Astrocyte (in vitro differentiated cells and primary cell): Measurements from ENCODE around the gene C12orf57. TPM values are rescaled to one million over a fixed set of nuclear protein-coding genes. Genes with fewer than 3 reads are reported as not detected.
A peak's percentile ranks its signal among the peaks of the same experiment; 100 is the strongest.

Source experiments
- DNase-seq: peaks from one replicate; pipeline ENCODE4 v3.0.0-alpha.2; 2010; ENCODE audit warnings: low read depth
- FAIRE-seq: peaks from 2 replicates; lab custom pipeline; 2011; peaks lifted over from hg19 to GRCh38; lab: Jason Lieb, UNC
- H2AFZ ChIP-seq: 2 replicates; pipeline ENCODE4 v1.6.0; 2012; ENCODE audit warnings: low read depth, low read length, inconsistent platforms
- H3K27ac ChIP-seq: 2 replicates; pipeline ENCODE4 v1.5.1; 2011; ENCODE audit warnings: low read depth, low read length, inconsistent platforms
- H3K27me3 ChIP-seq: 2 replicates; pipeline ENCODE4 v1.6.0; 2011; ENCODE audit warnings: low read length, inconsistent platforms; ENCODE audit not compliant: insufficient read depth
- H3K36me3 ChIP-seq: 2 replicates; pipeline ENCODE4 v1.5.1; 2011; ENCODE audit warnings: low read length, inconsistent platforms; ENCODE audit not compliant: insufficient read depth
- H3K4me1 ChIP-seq: 2 replicates; pipeline ENCODE4 v1.5.1; 2011; ENCODE audit warnings: low read length, inconsistent platforms; ENCODE audit not compliant: insufficient read depth
- H3K4me2 ChIP-seq: 2 replicates; pipeline ENCODE4 v1.6.0; 2012; ENCODE audit warnings: low read length, inconsistent platforms
- H3K4me3 ChIP-seq: 2 replicates; pipeline ENCODE4 v1.5.1; 2011; ENCODE audit warnings: low read depth, mild to moderate bottlenecking, low read length, inconsistent platforms; ENCODE audit not compliant: insufficient read depth
- H3K79me2 ChIP-seq: 2 replicates; pipeline ENCODE4 v1.6.0; 2012; ENCODE audit warnings: mild to moderate bottlenecking, low read length, inconsistent platforms; ENCODE audit not compliant: insufficient read depth
- H3K9ac ChIP-seq: 2 replicates; pipeline ENCODE4 v1.6.0; 2012; ENCODE audit warnings: mild to moderate bottlenecking, low read length, inconsistent platforms
- H3K9me3 ChIP-seq: 2 replicates; pipeline ENCODE4 v1.5.1; 2012; ENCODE audit warnings: low read depth, mild to moderate bottlenecking, low read length, inconsistent platforms; ENCODE audit not compliant: insufficient read depth
- H4K20me1 ChIP-seq: 2 replicates; pipeline ENCODE4 v1.6.0; 2012; ENCODE audit warnings: low read length, inconsistent platforms; ENCODE audit not compliant: insufficient read depth
- H3K27ac Mint-ChIP-seq: one replicate; pipeline ENCODE4 v1.8.0; 2021; ENCODE audit warnings: mild to moderate bottlenecking, mixed read lengths; ENCODE audit not compliant: unreplicated experiment
- H3K27me3 Mint-ChIP-seq: one replicate; pipeline ENCODE4 v1.8.0; 2021; ENCODE audit warnings: low read depth, mixed read lengths; ENCODE audit not compliant: unreplicated experiment
- H3K36me3 Mint-ChIP-seq: one replicate; pipeline ENCODE4 v1.8.0; 2021; ENCODE audit warnings: low read depth, mixed read lengths; ENCODE audit not compliant: unreplicated experiment
- H3K4me1 Mint-ChIP-seq: one replicate; pipeline ENCODE4 v1.8.0; 2021; ENCODE audit warnings: low read depth, mixed read lengths; ENCODE audit not compliant: unreplicated experiment
- H3K4me3 Mint-ChIP-seq: one replicate; pipeline ENCODE4 v1.8.0; 2021; ENCODE audit warnings: mild to moderate bottlenecking, moderate library complexity, mixed read lengths; ENCODE audit not compliant: unreplicated experiment
- H3K9me3 Mint-ChIP-seq: one replicate; pipeline ENCODE4 v1.8.0; 2021; ENCODE audit warnings: mild to moderate bottlenecking, mixed read lengths; ENCODE audit not compliant: unreplicated experiment
- CTCF ChIP-seq: IDR thresholded peaks from 2 replicates; pipeline ENCODE4 v1.5.1; 2011; ENCODE audit warnings: low read depth, mild to moderate bottlenecking, inconsistent platforms, low read length, moderate library complexity; ENCODE audit not compliant: insufficient read depth
- EZH2 ChIP-seq: IDR thresholded peaks from 2 replicates; pipeline ENCODE4 v1.6.1; 2012; ENCODE audit warnings: mild to moderate bottlenecking, low read length, inconsistent platforms; ENCODE audit not compliant: insufficient read depth
- total RNA-seq: library from RNA; stranded (reverse); gene quantifications from 2 replicates; pipeline ENCODE4 v1.2.1, GENCODE V29; 2021

Gene C12orf57
- total RNA-seq, 1 donor from 2014 or later = 117 TPM

GRCh38 chr12:6923851-6924250 lies 20.0 kb upstream of the C12orf57 start:
- Mint-ChIP-seq H3K9me3 (no peaks in the 10 kb centered on the region), H3K27me3 (no peaks in the 10 kb centered on the region), H3K4me3 (no peak overlapping the region), H3K4me1 (peaks cover 35% of the 10 kb centered on the region), H3K27ac (no peak overlapping the region), H3K36me3 (peaks cover 14% of the 10 kb centered on the region)
- no peak overlapping the region for H2AFZ ChIP-seq
- peaks cover 29% of the 10 kb centered on the region for H3K4me1 ChIP-seq
- H3K4me3 ChIP-seq = no peak overlapping the region
- TF ChIP-seq CTCF = no peak
- TF ChIP-seq EZH2 = no peak
- no peak overlapping the region for H3K27ac ChIP-seq
- peaks cover 2% of the 10 kb centered on the region for H3K36me3 ChIP-seq
- DNase-seq (no peak), FAIRE-seq (no peak)
- peak overlapping the region; percentile 95 for H3K9ac ChIP-seq
- peak overlapping the region; percentile 98 for H3K4me2 ChIP-seq
- H4K20me1 ChIP-seq = peaks cover 4% of the 10 kb centered on the region
- no peaks in the 10 kb centered on the region for H3K27me3 ChIP-seq
- peaks cover 17% of the 10 kb centered on the region for H3K79me2 ChIP-seq
- H3K9me3 ChIP-seq = no peaks in the 10 kb centered on the region

- Mint-ChIP-seq H3K27ac (peak overlapping the region; percentile 98), H3K4me3 (peak overlapping the region; percentile 91), H3K27me3 (no peaks in the 10 kb centered on the region), H3K4me1 (peaks cover 41% of the 10 kb centered on the region), H3K36me3 (peaks cover 11% of the 10 kb centered on the region), H3K9me3 (no peaks in the 10 kb centered on the region)
- Histone ChIP-seq H3K79me2 (peaks cover 30% of the 10 kb centered on the region), H2AFZ (peak overlapping the region; percentile 49), H3K27me3 (no peaks in the 10 kb centered on the region), H3K4me2 (peak overlapping the region; percentile 98), H3K27ac (peak overlapping the region; percentile 78), H3K36me3 (no peaks in the 10 kb centered on the region), H3K9me3 (no peaks in the 10 kb centered on the region), H3K9ac (peak overlapping the region; percentile 95), H3K4me1 (peaks cover 39% of the 10 kb centered on the region), H4K20me1 (peaks cover 18% of the 10 kb centered on the region), H3K4me3 (no peak overlapping the region)
- DNase-seq = no peak
- no peak for FAIRE-seq
- no peak for TF ChIP-seq CTCF
- no peak for TF ChIP-seq EZH2
These were observed 18.6 kb upstream of the C12orf57 start for GRCh38 chr12:6925239-6925539.

- Mint-ChIP-seq H3K27me3 (no peaks in the 10 kb centered on the region), H3K27ac (peak overlapping the region; percentile 98), H3K4me1 (peaks cover 43% of the 10 kb centered on the region), H3K9me3 (no peaks in the 10 kb centered on the region), H3K4me3 (peak overlapping the region; percentile 91), H3K36me3 (peaks cover 11% of the 10 kb centered on the region)
- DNase-seq (peak; percentile 95), FAIRE-seq (peak; percentile 56)
- peaks cover 35% of the 10 kb centered on the region for H3K79me2 ChIP-seq
- H3K36me3 ChIP-seq = no peaks in the 10 kb centered on the region
- no peaks in the 10 kb centered on the region for H3K9me3 ChIP-seq
- H3K27me3 ChIP-seq = no peaks in the 10 kb centered on the region
- peak overlapping the region; percentile 78 for H3K27ac ChIP-seq
- H3K4me1 ChIP-seq = peaks cover 41% of the 10 kb centered on the region
- H2AFZ ChIP-seq = peak overlapping the region; percentile 49
- peak overlapping the region; percentile 98 for H3K4me2 ChIP-seq
- peak overlapping the region; percentile 56 for H3K4me3 ChIP-seq
- H3K9ac ChIP-seq = peak overlapping the region; percentile 95
- TF ChIP-seq EZH2 (no peak), CTCF (no peak)
- H4K20me1 ChIP-seq = peaks cover 21% of the 10 kb centered on the region
These were observed 18.1 kb upstream of the C12orf57 start for GRCh38 chr12:6925540-6926279.
